Naive B cell (primary cell): Measurements from ENCODE around the gene ST3GAL3. TPM values are rescaled to one million over a fixed set of nuclear protein-coding genes. Genes with fewer than 3 reads are reported as not detected.

ENCODE experiments used
- ATAC-seq, 2 donors: fragments of 150-1000 bp; cut with Tn5 transposase; 2 replicates each; pipeline ENCODE4 v1.10.0; 2021; ENCODE audit warnings: low read depth in 2 of 2, mild to moderate bottlenecking in 2 of 2, moderate library complexity in 2 of 2
- DNase-seq: peaks from one replicate; pipeline ENCODE4 v3.0.0; 2022
- H3K27ac Mint-ChIP-seq, 6 donors: one replicate each; pipeline ENCODE4 v1.8.0; 2020 to 2022; ENCODE audit warnings: mild to moderate bottlenecking in 6 of 6, mixed read lengths in 6 of 6, moderate library complexity in 5 of 6, inconsistent platforms in 2 of 6
- H3K27me3 Mint-ChIP-seq, 3 donors: one replicate each; pipeline ENCODE4 v1.8.0; 2021 to 2022; ENCODE audit warnings: mixed read lengths in 3 of 3, mild to moderate bottlenecking in 1 of 3
- H3K36me3 Mint-ChIP-seq, 2 donors: one replicate each; pipeline ENCODE4 v1.8.0; 2020 to 2022; ENCODE audit warnings: mixed read lengths in 2 of 2, inconsistent platforms in 1 of 2, mild to moderate bottlenecking in 1 of 2
- H3K4me1 Mint-ChIP-seq, 3 donors: one replicate each; pipeline ENCODE4 v1.8.0; 2020 to 2022; ENCODE audit warnings: mixed read lengths in 3 of 3, inconsistent platforms in 1 of 3, mild to moderate bottlenecking in 1 of 3, moderate library complexity in 1 of 3
- H3K4me3 Mint-ChIP-seq, 8 donors: one replicate each; pipeline ENCODE4 v1.8.0; 2020 to 2022; ENCODE audit warnings: mild to moderate bottlenecking in 8 of 8, mixed read lengths in 8 of 8, moderate library complexity in 8 of 8, inconsistent platforms in 2 of 8
- H3K9me3 Mint-ChIP-seq, 7 donors: one replicate each; pipeline ENCODE4 v1.8.0; 2020 to 2022; ENCODE audit warnings: mixed read lengths in 7 of 7, mild to moderate bottlenecking in 5 of 7, inconsistent platforms in 2 of 7, moderate library complexity in 1 of 7
- polyA plus RNA-seq, 6 donors: library from polyadenylated mRNA; unstranded; fragments of 300-500 nt; fragmentation: Illumina TruSeq; gene quantifications; one replicate each; pipeline ENCODE4 v1.2.3, GENCODE V29; 2021; ENCODE audit warnings: low read depth in 6 of 6

ST3GAL3 gene
- polyA plus RNA-seq, 6 donors from 2014 or later = 7.9 to 16.1 (median 9.8) TPM

DNA sequence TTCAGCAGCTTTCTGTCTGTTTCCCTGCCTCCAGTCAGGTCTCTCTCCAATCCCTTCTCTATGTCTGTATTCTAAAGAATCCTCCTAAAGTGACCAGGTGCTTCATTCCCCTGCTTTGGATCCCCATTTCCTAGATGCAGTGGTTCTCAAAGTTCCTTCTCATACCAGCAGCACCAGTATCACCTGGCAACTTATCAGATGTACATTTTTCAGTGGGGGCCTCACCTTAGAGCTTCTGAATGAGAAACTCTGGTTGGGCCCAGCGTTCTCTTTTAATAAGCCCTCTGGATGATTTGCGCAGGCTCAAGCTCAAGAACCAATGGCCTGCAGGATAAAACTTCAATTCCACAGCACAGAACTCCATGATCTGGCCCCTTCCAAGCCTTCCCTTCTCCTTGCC is 200.9 kb downstream of the ST3GAL3 start:
- Mint-ChIP-seq H3K4me1 (peaks cover 0 to 5% (median 5%) of the 10 kb centered on the region in 3 donors), H3K27ac (peak overlapping the region in 1 of 6 donors; percentile 5), H3K36me3 (peaks cover 17 to 21% of the 10 kb centered on the region in 2 donors), H3K9me3 (no peaks in the 10 kb centered on the region), H3K27me3 (no peaks in the 10 kb centered on the region), H3K4me3 (no peak overlapping the region)
- no peak for DNase-seq
- no peak for ATAC-seq

DNA sequence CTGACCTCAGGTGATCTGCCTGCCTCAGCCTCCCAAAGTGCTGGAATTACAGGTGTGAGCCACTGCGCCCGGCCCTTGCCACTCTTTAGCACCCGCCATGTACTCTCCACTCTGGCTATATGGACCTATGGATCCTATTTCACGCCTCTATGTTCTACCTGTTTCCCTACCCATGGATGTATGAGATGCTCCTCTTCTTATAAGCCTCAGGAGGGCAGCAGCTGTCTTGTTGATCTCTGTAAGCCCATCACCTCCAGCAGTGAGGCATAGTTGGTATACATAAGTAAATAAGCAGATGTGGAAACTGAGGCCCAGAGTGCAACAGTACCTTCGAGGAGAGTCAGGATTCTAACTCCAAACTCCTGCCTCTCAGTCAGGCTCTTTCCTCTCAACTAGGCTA is 201.5 kb downstream of the ST3GAL3 start:
- no peak for DNase-seq
- ATAC-seq = no peak

DNA sequence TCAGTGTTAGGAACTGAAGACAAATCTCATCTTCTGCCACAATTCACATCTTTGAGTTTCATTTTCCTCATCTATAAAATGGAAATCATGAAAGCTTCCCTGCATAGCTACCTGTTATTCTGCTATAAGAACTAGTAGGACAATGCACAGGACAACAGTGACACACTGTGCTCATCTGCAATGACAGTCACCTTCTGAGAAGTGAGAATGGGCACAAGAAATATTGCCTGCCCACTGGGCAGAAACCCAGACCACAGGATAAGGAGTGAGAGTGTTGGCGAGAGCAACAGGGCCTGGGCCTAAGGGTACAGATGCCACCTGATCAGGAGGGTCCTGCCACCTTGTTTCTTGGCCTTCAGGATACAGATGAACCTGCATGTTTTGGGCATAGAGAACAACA is 203.0 kb downstream of the ST3GAL3 start:
- DNase-seq (no peak), ATAC-seq (no peak)
- H3K4me1 Mint-ChIP-seq = peaks cover 0 to 5% (median 5%) of the 10 kb centered on the region in 3 donors
- H3K4me3 Mint-ChIP-seq = no peak overlapping the region
- peaks cover 17 to 21% of the 10 kb centered on the region in 2 donors for H3K36me3 Mint-ChIP-seq
- no peaks in the 10 kb centered on the region for H3K9me3 Mint-ChIP-seq
- no peak overlapping the region for H3K27ac Mint-ChIP-seq
- H3K27me3 Mint-ChIP-seq = no peaks in the 10 kb centered on the region

More for the DNA sequence above, 201.5 kb downstream of the ST3GAL3 start:
- Mint-ChIP-seq H3K36me3 (peaks cover 17 to 21% of the 10 kb centered on the region in 2 donors), H3K27ac (no peak overlapping the region), H3K4me1 (peaks cover 0 to 5% (median 5%) of the 10 kb centered on the region in 3 donors), H3K27me3 (no peaks in the 10 kb centered on the region), H3K9me3 (no peaks in the 10 kb centered on the region), H3K4me3 (no peak overlapping the region)

DNA sequence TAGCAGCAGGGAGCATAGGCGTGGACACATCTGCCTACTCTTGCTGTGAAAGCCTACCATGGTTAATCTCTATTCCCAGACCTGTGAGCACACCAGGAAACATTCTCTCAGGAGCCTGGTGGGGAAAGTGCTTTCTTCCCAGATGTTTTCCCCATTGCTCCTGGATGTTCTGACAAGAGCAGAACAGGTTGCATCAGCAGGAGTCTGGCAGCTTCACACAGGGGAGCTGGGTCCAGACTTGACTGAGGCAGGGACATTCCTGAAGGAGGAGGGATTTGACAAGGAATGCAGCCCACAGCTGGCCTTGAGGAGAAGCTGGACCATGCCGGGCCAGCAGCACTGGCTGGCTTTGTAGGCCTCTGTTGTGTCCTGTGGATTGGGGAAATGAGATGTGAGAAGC is 205.3 kb downstream of the ST3GAL3 start:
- no peak overlapping the region for H3K27ac Mint-ChIP-seq
- no peak overlapping the region for H3K4me3 Mint-ChIP-seq
- no peaks in the 10 kb centered on the region for H3K9me3 Mint-ChIP-seq
- no peak for DNase-seq
- no peaks in the 10 kb centered on the region for H3K27me3 Mint-ChIP-seq
- no peak for ATAC-seq
- no peaks in the 10 kb centered on the region for H3K4me1 Mint-ChIP-seq
- H3K36me3 Mint-ChIP-seq = peaks cover 8 to 14% of the 10 kb centered on the region in 2 donors

DNA sequence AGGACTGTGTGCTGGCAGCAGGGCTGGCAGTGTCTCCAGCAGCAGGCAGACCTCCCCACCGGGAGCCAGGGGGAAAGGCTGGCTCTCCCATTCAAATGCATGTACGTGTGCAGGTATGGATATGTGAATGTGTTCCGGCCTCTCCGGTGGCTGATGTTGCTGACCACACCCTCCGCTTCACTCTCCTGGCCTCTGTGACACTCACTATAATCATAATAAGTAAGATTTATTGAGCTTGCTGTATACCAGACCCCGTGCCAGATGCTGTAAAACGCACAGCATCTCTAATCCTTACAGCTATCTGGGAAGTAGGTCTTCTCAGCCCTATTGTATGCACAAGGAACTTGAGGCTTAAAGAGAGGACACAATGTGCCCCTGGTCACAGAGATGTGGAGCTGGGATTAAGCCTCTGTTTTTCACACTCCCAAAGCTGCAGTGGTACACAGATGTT is 205.7 kb downstream of the ST3GAL3 start:
- Mint-ChIP-seq H3K4me1 (no peaks in the 10 kb centered on the region), H3K27me3 (no peaks in the 10 kb centered on the region), H3K9me3 (no peaks in the 10 kb centered on the region), H3K27ac (peak overlapping the region in 1 of 6 donors; percentile 32), H3K36me3 (peaks cover 3 to 9% of the 10 kb centered on the region in 2 donors), H3K4me3 (no peak overlapping the region)
- DNase-seq = no peak
- no peak for ATAC-seq

DNA sequence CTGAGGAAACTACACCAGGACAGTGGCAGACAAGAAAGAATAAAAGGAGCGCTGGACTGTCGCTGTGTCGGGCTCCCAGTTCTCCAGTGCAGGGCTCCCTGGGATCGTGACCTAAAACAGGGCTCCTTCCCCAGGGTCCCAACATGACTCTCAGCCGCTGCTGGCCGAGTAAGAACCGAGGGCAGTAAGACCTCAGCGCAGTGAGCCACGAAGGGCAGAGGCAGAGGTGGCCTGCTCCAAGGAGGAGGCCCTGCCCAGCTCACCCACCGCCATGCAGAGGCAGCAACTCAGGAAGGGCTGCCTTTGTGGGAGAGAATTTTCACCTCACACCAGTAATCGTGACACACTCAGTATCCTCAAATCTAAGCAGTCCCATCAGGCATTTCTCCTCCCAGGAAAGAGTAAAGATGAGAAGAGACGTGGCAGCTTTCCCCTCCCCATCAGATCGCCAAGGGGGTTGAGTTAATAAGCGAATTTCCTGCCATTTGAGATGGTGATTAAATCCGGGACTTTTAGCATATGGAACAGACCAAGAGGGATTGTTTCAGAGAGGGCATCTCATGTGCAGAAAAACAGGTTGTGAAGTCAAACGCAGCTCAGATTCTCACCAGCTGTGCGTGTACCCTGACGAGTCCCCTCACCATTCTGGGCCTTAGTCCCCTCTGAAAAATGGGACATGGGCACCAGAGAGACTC is 206.5 kb downstream of the ST3GAL3 start:
- DNase-seq (no peak), ATAC-seq (no peak)
- H3K4me1 Mint-ChIP-seq = no peaks in the 10 kb centered on the region
- H3K4me3 Mint-ChIP-seq = no peak overlapping the region
- no peak overlapping the region for H3K27ac Mint-ChIP-seq
- H3K36me3 Mint-ChIP-seq = peaks cover 0 to 8% of the 10 kb centered on the region in 2 donors
- H3K9me3 Mint-ChIP-seq = no peaks in the 10 kb centered on the region
- no peaks in the 10 kb centered on the region for H3K27me3 Mint-ChIP-seq

DNA sequence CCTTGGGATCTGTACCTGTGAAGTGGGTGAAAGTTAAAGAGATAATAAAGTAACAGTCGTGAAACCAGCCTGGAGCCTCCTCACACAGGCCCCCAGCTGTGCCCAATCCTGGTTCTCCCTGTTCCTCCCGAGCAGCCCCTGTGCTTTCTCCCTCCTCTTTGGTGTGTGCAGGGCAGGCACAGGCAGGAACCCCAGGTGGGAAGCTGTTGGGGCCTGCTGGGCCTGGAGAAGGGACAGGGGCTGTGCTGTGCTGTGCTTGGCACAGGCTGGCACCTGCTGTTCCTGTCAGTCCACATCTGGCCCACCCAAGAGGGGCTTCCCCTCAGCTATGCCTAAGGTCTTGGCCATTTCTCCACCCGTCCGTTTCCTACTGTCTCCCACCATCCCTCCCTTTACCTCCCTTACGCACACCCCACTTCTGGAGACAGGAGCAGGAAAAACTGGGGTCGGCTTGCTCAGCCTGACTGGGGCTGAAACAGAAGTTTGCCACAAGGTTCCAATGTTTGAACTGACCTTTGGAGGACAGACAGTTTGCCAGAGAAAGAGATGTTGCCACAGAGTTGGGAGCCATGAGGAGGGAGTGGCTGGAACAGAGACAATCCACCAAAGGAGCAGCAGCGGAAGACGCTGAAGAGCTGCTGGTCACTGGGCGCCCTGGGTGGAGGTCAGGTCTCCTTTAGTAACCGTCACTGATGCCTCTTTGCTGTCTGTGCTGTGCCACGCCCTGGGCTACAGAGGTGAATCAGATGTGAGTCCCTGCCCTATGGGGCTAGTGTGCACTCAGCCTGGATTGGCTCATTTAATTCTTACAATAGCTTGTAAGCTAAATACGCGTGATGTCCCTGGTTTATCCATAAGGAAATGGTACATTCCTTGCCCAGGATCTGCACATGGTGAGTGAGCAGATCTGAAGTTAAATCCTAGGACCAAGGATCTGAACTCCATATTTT is 207.5 kb downstream of the ST3GAL3 start:
- no peaks in the 10 kb centered on the region for H3K27me3 Mint-ChIP-seq
- H3K4me3 Mint-ChIP-seq = no peak overlapping the region
- DNase-seq (no peak), ATAC-seq (no peak)
- H3K36me3 Mint-ChIP-seq = peaks cover under 1 to 3% of the 10 kb centered on the region in 2 donors
- H3K27ac Mint-ChIP-seq = no peak overlapping the region
- no peaks in the 10 kb centered on the region for H3K4me1 Mint-ChIP-seq
- no peaks in the 10 kb centered on the region for H3K9me3 Mint-ChIP-seq

DNA sequence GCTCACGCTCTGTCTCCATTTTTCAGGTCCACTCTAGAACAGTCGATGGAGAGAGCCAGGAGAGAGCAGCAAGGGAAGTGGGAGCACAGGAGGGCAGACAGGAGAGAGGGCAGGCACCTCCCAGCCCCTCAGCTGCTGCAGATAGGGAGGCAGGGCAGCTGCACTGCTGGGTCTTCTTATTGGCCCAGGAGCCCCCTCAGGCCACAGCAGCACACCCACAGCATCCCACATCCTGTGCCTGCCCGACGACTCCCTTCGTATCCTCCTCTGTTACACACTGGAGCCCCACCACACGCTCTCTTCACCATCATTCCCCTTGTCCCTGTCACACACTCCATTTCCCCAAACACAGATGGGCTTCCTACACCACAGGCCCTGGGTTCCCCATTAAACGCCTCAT is 212.6 kb downstream of the ST3GAL3 start:
- no peaks in the 10 kb centered on the region for H3K9me3 Mint-ChIP-seq
- H3K27ac Mint-ChIP-seq = no peak overlapping the region
- ATAC-seq = no peak
- H3K4me3 Mint-ChIP-seq = no peak overlapping the region
- DNase-seq = no peak
- H3K36me3 Mint-ChIP-seq = peaks cover 0 to 20% of the 10 kb centered on the region in 2 donors
- no peaks in the 10 kb centered on the region for H3K27me3 Mint-ChIP-seq
- no peaks in the 10 kb centered on the region for H3K4me1 Mint-ChIP-seq

DNA sequence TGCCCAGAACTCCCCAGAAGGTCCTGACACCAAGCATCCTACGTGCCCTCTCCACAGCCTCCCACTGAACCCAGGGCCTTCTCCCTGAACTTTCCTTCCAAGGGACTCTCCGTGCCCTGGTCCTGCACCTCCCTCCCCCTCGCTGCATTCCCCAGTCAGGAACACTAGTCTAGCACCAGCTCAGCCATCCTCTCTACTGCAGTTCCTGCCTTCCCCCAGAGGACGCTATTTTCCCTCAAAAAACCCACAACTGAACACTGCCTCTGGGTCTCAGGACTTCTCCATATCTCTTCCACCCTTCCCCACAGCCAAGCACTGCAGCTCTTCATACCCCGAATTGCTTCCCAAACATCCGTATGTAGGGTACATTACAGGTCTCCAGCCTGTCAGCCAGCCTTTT is 213.7 kb downstream of the ST3GAL3 start:
- DNase-seq (no peak), ATAC-seq (no peak)
- peak overlapping the region in 1 of 8 donors; percentile 42 for H3K4me3 Mint-ChIP-seq
- H3K9me3 Mint-ChIP-seq = no peaks in the 10 kb centered on the region
- no peaks in the 10 kb centered on the region for H3K27me3 Mint-ChIP-seq
- H3K36me3 Mint-ChIP-seq = peaks cover 7 to 28% of the 10 kb centered on the region in 2 donors
- H3K27ac Mint-ChIP-seq = no peak overlapping the region
- no peaks in the 10 kb centered on the region for H3K4me1 Mint-ChIP-seq

DNA sequence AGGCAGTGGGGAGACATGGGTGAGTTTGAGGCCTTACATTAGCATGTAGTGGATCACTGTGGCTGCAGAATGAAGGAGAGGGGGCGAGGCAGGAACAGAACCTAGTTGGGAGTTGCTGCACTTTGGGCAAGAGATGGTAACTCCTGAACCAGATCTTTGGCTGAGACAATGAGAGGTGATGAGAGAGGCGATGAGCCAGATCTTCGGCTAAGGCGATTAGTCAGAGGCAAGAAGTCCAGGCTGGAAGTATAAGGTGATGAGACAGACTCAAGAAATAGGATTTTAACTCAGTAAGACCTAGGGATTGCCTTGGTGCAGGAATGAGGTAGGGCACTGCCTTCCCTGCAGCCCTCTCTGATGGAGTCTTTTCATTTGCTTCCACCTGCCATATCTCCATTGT is 217.2 kb downstream of the ST3GAL3 start:
- no peaks in the 10 kb centered on the region for H3K4me1 Mint-ChIP-seq
- H3K9me3 Mint-ChIP-seq = no peaks in the 10 kb centered on the region
- DNase-seq = no peak
- peaks cover 7 to 30% of the 10 kb centered on the region in 2 donors for H3K36me3 Mint-ChIP-seq
- no peak overlapping the region for H3K27ac Mint-ChIP-seq
- no peak for ATAC-seq
- H3K4me3 Mint-ChIP-seq = no peak overlapping the region
- no peaks in the 10 kb centered on the region for H3K27me3 Mint-ChIP-seq

DNA sequence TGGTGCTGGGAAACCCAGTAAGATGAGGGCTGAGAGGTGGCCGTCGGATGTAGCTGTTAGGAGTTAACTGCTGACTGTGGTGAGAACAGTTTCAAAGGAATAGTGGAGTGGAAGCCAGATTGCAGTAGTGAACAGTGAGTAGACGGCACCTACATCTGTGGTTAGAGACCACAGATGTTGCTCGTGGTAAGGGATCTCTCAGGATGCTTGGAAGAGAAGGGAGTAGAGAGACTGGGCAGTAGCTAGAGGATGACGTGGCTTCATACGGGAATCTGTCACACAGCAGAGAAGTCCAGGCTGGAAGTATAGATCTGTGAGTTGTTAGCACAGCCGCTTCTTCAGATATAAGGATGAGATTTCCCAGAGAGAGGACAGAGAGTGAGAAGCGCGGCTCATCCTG is 218.5 kb downstream of the ST3GAL3 start:
- no peak overlapping the region for H3K4me3 Mint-ChIP-seq
- H3K4me1 Mint-ChIP-seq = no peaks in the 10 kb centered on the region
- H3K27ac Mint-ChIP-seq = peak overlapping the region in 2 of 6 donors; percentile 62
- DNase-seq = no peak
- H3K36me3 Mint-ChIP-seq = peaks cover 7 to 22% of the 10 kb centered on the region in 2 donors
- H3K9me3 Mint-ChIP-seq = no peaks in the 10 kb centered on the region
- no peaks in the 10 kb centered on the region for H3K27me3 Mint-ChIP-seq
- ATAC-seq = no peak

DNA sequence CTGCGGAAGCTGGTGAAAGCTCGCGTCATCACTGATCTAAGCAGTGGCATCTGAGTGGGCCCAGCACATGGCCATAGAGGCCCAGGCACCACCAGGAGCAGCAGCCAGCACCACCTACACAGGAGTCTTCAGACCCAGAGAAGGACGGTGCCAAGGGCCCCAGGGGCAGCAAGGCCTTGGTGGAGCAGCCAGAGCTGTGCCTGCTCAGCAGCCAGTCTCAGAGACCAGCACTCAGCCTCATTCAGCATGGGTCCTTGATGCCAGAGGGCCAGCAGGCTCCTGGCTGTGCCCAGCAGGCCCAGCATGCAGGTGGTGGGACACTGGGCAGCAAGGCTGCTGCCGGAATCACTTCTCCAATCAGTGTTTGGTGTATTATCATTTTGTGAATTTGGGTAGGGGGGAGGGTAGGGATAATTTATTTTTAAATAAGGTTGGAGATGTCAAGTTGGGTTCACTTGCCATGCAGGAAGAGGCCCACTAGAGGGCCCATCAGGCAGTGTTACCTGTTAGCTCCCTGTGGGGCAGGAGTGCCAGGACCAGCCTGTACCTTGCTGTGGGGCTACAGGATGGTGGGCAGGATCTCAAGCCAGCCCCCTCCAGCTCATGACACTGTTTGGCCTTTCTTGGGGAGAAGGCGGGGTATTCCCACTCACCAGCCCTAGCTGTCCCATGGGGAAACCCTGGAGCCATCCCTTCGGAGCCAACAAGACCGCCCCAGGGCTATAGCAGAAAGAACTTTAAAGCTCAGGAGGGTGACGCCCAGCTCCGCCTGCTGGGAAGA is 223.0 kb downstream of the ST3GAL3 start:
- peaks cover 12 to 36% (median 29%) of the 10 kb centered on the region in 3 donors for H3K27me3 Mint-ChIP-seq
- H3K9me3 Mint-ChIP-seq = no peaks in the 10 kb centered on the region
- H3K27ac Mint-ChIP-seq = no peak overlapping the region
- peak in 1 of 2 donors; percentile 37 for ATAC-seq
- peaks cover 13 to 23% (median 18%) of the 10 kb centered on the region in 3 donors for H3K4me1 Mint-ChIP-seq
- peaks cover 9 to 11% of the 10 kb centered on the region in 2 donors for H3K36me3 Mint-ChIP-seq
- no peak overlapping the region for H3K4me3 Mint-ChIP-seq
- DNase-seq = no peak

DNA sequence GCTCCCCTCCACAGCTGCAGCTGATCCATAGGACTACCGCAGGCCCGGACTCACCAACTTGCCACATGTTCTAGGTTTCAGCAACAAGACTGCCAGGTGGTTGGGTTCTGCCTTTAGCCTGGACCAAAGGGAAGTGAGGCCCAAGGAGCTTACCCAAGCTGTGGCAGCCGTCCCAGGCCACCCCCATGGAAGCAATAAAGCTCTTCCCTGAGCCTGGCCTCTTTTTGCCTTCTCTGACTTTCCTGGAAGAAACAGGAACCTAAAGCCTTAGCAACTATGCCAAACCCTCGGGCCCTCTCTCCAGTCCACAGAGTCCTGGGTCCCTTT is 223.6 kb downstream of the ST3GAL3 start:
- ATAC-seq (no peak), DNase-seq (no peak)
- Mint-ChIP-seq H3K4me3 (no peak overlapping the region), H3K27ac (no peak overlapping the region), H3K27me3 (peaks cover 12 to 40% (median 33%) of the 10 kb centered on the region in 3 donors), H3K36me3 (peaks cover 3 to 5% of the 10 kb centered on the region in 2 donors), H3K9me3 (no peaks in the 10 kb centered on the region), H3K4me1 (peaks cover 16 to 28% (median 22%) of the 10 kb centered on the region in 3 donors)
